ENCODE data around the gene PTPN18.
A peak's percentile ranks its signal among the peaks of the same experiment; 100 is the strongest.

The PTPN18 gene

GRCh38 chr2:130365963-130366362 is 10.1 kb downstream of the PTPN18 start:
- DNase-seq, result no peak

- no peak for DNase-seq
Observed at GRCh38 chr2:130366720-130367119, 10.9 kb downstream of the PTPN18 start.

DNA sequence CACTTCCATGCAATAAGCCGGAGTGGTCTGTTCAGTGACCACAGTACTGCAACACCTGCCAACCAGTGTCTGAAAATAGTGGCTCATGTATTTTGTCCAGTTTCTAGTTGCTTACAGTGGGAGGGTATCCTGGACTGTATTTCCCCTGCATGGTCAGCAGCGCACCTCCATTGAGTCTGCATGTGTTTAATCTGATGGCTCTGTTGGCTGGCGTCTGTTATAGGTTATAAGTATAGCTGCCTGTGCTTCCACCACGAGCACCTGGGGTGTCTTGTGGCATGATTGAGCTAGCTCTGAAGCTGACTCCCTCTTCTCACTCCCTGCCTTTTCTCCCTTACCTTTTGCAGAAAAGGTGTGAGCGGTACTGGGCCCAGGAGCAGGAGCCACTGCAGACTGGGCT is 12.9 kb downstream of the PTPN18 start:
- no peak for DNase-seq

GRCh38 chr2:130369311-130369964 is 13.6 kb downstream of the PTPN18 start:
- no peak for DNase-seq

GRCh38 chr2:130369965-130370341 is 14.1 kb downstream of the PTPN18 start:
- no peak for DNase-seq

- DNase-seq, result no peak
Observed at GRCh38 chr2:130370490-130370889, 14.6 kb downstream of the PTPN18 start.

DNA sequence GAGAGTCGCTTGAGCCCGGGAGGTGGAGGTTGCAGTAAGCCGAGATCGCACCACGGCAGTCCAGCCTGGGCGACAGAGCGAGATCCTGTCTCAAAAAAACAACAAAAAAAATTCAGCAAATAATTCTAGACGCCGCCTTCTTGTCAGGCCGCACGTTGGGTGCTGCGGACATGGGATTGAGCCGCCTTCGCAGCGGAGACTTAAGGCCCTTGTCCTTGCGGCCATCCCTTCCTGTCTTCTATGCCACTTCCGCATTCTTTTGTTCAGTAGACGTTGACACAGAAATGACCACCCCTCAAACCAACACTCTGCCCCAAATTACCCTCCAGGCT is 15.8 kb downstream of the PTPN18 start:
- no peak for DNase-seq

DNA sequence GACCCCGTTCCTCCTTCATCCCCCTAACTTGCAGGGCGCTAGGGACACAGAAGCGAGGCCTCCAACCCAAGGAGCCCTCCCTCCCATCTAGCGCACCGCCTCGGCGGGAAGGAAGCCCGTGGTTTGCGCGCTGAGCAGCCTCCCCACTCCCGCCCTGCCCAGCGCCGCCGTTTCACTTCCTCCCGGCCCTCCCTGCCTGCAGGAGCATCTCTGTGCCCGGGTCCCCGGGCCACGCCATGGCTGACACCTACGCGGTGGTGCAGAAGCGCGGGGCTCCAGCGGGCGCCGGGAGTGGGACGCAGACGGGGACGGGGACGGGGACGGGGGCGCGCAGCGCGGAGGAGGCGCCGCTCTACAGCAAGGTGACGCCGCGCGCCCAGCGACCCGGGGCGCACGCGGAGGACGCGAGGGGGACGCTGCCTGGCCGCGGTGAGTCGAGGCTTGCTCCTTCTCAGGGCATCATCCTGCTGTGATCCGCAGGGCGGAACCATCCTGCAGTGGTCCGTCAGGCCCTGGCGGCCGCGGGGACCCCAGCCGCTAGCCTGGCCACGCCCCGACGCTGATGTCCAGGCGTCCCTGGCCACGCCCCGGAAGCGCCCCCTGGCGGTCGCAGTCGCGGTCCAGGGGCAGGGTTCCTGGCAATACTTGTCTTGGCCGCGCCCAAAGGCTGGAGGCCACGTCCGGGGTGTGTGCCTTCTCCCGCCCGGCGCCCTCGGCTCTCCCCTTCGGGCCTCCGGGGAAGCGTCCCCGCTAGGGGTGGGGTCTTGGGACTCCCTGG is 16.4 kb downstream of the PTPN18 start:
- no peak for DNase-seq

DNA sequence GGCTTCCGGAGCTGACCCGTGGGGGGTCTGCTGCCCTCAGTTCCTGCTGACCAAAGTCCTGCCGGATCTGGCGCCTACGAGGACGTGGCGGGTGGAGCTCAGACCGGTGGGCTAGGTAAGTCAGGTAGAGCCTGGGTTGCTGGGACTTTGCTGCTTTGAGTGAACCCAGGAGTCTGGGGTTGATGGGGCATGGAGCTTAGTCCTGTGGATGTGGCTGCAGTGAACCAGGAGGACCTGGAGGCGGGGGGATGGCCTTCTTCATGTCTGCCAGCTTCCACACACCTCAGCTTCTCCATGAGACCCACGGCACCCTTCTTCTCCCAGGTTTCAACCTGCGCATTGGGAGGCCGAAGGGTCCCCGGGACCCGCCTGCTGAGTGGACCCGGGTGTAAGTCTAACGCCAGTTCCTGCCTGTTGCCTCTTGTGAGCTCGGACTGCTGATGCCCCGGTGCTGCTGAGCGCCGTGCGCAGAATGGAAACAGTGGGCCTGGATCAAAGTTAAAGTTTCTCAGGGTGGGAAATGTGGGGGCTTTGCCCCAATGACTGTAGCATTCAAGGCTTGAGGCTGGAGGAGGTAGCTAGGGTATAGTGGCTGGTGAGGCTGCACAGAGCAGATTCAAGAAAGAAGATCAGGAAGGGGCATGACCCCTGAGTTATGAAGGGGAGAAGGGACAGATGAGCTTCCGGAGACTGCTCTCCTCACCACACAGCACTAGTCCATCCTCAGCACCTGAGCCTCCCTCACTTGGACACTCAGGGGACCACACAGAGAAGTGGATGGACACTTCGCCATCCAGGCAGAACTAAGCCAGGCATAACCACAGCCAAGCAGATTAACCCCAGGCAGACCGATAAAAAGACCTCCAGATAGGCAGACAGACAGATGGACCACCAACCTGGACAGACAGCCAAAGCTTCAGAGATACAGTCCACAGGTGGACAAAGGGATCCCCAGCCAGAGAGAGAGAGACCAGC is 17.3 kb downstream of the PTPN18 start:
- DNase-seq, result no peak

GRCh38 chr2:130373808-130374365 is 18.0 kb downstream of the PTPN18 start:
- DNase-seq, result no peak

GRCh38 chr2:130374587-130375290 is 18.9 kb downstream of the PTPN18 start:
- DNase-seq, result no peak

GRCh38 chr2:130375291-130376266 is 19.7 kb downstream of the PTPN18 start:
- DNase-seq, result no peak

- peak; percentile 40 for DNase-seq
Observed at GRCh38 chr2:130376433-130377293, 20.8 kb downstream of the PTPN18 start.

DNA sequence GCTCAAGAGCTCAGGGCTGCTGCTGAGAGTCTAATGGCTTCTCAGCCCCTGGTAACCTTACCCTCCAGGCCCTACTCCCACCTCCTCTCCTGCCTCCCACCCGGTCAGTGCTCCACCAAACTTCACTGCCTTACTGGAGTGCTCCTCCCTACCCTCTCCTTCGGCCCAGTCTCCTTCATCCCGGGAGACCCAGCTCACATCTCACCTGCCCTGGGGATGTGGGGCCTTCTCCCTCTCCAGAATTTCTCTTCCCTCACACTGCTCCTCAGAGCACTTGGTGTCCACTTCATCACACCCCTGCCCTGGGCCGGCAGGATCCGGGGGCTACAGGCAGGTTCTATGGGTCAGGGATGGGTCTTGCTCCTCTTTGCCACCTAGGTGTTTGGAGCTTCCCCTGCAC is 21.6 kb downstream of the PTPN18 start:
- no peak for DNase-seq

GRCh38 chr2:130378206-130378897 is 22.5 kb downstream of the PTPN18 start:
- no peak for DNase-seq

DNA sequence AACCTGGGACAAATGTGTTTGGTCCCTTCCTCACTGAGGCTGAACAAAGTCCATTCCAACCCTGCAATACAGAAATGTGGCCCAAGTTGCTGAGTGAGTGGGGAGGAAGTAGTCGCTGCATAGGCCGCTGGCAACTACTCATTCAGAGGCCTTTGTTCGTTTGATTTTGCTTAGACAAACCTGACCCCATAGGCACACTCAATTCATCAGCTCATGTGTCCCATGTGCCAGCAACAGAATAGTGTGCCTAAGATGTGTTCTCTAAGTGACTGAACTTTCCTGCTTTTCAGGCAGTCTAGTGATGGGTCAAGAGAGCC is 23.0 kb downstream of the PTPN18 start:
- DNase-seq, result no peak

GRCh38 chr2:130380096-130380934 is 24.5 kb downstream of the PTPN18 start:
- no peak for DNase-seq

DNA sequence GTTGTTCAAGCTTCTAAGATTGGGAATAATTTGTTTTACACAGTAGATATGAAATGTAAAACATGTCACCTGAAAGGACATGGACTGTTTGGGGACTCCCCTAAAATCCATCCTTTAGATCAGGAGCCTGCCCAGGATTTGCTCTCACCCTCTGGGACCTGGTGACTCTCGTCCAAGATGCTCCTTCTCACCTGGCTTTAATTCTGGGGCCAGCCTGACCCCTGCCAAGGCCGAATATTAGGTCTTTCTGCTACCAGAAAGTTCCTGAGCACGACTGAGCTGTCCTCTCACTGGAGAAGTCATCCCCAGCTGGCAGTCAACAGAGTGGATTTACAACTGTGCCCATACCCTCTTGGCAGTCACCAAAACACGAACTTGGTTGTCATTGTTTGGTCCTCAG is 25.3 kb downstream of the PTPN18 start:
- no peak for DNase-seq

DNA sequence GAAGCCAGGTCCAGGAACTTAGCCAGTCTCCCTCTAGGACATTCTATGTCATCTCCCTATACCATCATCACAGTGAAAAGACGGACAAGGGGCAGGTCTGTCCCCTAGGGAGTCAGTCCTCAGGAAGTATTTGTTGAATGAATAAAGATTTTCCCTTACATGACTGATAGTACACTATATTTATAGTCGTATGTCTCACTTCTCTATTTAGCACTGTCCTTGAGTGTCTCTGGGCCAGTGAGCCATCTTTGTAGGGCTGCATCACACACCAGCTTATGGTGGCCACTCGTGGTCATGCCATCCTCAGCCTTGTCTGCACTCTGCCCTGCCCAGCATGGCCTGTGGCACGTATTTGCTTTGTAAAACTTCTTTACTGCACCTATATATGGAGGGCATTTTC is 25.8 kb downstream of the PTPN18 start:
- no peak for DNase-seq

All from SIG-M5 (cell line).